ENCODE results near the gene GCNT2. TPM values are rescaled to one million over a fixed set of nuclear protein-coding genes. Genes with fewer than 3 reads are reported as not detected.

GCNT2 gene
- total and polyA plus RNA-seq, 2 of the 8 experiments (the other 6 are each of a cell fraction or from before 2014, with no cell fraction given) = 19.3 to 52.5 TPM

DNA sequence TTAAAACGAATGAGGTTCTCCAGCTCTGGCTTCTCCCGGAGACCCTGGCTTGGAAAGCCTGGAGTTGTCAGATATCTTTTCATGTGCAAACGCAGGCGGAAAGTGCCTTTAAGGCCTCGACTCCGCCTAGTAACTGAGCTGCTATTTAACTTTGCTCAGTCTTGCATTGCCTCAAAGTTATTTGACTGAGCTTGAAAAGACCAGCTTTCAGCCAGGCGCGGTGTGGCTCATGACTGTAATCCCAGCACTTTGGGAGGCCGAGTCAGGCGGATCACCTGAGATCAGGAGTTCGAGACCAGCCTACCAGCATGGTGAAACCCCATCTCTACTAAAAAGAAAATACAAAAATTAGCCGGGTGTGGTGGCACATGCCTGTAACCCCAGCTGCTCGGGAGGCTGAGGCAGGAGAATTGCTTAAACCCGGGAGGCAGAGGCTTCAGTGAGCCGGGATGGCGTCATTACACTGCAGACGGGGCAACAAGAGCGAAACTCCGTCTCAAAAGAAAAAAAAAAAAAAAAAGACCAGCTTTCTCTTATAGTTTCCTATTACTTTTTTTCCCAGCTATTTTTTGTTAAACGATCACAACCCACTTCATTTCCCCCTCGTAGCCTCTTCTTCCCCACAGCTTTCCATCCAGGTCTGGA lies 1.9 kb downstream of the GCNT2 start (continued):
- TF ChIP-seq, protein P1, sequence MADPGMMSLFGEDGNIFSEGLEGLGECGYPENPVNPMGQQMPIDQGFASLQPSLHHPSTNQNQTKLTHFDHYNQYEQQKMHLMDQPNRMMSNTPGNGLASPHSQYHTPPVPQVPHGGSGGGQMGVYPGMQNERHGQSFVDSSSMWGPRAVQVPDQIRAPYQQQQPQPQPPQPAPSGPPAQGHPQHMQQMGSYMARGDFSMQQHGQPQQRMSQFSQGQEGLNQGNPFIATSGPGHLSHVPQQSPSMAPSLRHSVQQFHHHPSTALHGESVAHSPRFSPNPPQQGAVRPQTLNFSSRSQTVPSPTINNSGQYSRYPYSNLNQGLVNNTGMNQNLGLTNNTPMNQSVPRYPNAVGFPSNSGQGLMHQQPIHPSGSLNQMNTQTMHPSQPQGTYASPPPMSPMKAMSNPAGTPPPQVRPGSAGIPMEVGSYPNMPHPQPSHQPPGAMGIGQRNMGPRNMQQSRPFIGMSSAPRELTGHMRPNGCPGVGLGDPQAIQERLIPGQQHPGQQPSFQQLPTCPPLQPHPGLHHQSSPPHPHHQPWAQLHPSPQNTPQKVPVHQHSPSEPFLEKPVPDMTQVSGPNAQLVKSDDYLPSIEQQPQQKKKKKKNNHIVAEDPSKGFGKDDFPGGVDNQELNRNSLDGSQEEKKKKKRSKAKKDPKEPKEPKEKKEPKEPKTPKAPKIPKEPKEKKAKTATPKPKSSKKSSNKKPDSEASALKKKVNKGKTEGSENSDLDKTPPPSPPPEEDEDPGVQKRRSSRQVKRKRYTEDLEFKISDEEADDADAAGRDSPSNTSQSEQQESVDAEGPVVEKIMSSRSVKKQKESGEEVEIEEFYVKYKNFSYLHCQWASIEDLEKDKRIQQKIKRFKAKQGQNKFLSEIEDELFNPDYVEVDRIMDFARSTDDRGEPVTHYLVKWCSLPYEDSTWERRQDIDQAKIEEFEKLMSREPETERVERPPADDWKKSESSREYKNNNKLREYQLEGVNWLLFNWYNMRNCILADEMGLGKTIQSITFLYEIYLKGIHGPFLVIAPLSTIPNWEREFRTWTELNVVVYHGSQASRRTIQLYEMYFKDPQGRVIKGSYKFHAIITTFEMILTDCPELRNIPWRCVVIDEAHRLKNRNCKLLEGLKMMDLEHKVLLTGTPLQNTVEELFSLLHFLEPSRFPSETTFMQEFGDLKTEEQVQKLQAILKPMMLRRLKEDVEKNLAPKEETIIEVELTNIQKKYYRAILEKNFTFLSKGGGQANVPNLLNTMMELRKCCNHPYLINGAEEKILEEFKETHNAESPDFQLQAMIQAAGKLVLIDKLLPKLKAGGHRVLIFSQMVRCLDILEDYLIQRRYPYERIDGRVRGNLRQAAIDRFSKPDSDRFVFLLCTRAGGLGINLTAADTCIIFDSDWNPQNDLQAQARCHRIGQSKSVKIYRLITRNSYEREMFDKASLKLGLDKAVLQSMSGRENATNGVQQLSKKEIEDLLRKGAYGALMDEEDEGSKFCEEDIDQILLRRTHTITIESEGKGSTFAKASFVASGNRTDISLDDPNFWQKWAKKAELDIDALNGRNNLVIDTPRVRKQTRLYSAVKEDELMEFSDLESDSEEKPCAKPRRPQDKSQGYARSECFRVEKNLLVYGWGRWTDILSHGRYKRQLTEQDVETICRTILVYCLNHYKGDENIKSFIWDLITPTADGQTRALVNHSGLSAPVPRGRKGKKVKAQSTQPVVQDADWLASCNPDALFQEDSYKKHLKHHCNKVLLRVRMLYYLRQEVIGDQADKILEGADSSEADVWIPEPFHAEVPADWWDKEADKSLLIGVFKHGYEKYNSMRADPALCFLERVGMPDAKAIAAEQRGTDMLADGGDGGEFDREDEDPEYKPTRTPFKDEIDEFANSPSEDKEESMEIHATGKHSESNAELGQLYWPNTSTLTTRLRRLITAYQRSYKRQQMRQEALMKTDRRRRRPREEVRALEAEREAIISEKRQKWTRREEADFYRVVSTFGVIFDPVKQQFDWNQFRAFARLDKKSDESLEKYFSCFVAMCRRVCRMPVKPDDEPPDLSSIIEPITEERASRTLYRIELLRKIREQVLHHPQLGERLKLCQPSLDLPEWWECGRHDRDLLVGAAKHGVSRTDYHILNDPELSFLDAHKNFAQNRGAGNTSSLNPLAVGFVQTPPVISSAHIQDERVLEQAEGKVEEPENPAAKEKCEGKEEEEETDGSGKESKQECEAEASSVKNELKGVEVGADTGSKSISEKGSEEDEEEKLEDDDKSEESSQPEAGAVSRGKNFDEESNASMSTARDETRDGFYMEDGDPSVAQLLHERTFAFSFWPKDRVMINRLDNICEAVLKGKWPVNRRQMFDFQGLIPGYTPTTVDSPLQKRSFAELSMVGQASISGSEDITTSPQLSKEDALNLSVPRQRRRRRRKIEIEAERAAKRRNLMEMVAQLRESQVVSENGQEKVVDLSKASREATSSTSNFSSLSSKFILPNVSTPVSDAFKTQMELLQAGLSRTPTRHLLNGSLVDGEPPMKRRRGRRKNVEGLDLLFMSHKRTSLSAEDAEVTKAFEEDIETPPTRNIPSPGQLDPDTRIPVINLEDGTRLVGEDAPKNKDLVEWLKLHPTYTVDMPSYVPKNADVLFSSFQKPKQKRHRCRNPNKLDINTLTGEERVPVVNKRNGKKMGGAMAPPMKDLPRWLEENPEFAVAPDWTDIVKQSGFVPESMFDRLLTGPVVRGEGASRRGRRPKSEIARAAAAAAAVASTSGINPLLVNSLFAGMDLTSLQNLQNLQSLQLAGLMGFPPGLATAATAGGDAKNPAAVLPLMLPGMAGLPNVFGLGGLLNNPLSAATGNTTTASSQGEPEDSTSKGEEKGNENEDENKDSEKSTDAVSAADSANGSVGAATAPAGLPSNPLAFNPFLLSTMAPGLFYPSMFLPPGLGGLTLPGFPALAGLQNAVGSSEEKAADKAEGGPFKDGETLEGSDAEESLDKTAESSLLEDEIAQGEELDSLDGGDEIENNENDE (IDR thresholded peaks at IDR 0.05; ENCODE audit: insufficient replicate concordance, low read length) = peak; percentile 30
- 0 out of 2 replicates have a peak, but pooled peaks have one; percentile 2 for TF ChIP-seq TEAD4 (IDR thresholded peaks at IDR 0.05; ENCODE audit: low read depth, low read length)
- no peak for TF ChIP-seq RBBP5 (IDR thresholded peaks at IDR 0.05; ENCODE audit: borderline replicate concordance, low read depth, low read length)
- peak; percentile 52; the same call in 1 of the 2 replicates for TF ChIP-seq KDM1A (IDR thresholded peaks at IDR 0.05; ENCODE audit: borderline replicate concordance, low read length)
- TF ChIP-seq TBP (IDR thresholded peaks at IDR 0.05; ENCODE audit: low read depth, low read length) = peak; percentile 90
- no peak for TF ChIP-seq NANOG (IDR thresholded peaks at IDR 0.05; ENCODE audit: insufficient read depth, low read depth, low read length, poor library complexity, severe bottlenecking)
- TF ChIP-seq JUND (IDR thresholded peaks at IDR 0.05; ENCODE audit: low read length) = no peak
- TF ChIP-seq SUZ12 (IDR thresholded peaks at IDR 0.05; ENCODE audit: low read length) = no peak
- no peak for TF ChIP-seq EGR1 (IDR thresholded peaks at IDR 0.05; ENCODE audit: borderline replicate concordance, low read depth, low read length)
